IPS-15b (cell line): ENCODE data around the gene TRIP12.
A peak's percentile ranks its signal among the peaks of the same experiment; 100 is the strongest.
"Not testable (repeated sequence)": the region's sequence is repeated elsewhere in the genome, so short reads cannot be mapped to it uniquely, and the experiment has no call there.

Source experiments
- H3K27me3 ChIP-seq: one replicate; pipeline ENCODE4 v1.6.1; 2013; ENCODE audit warnings: low read length; ENCODE audit not compliant: control insufficient read depth, insufficient read depth
- H3K36me3 ChIP-seq: one replicate; pipeline ENCODE4 v1.6.1; 2013; ENCODE audit warnings: low read length; ENCODE audit not compliant: control insufficient read depth, insufficient read depth
- H3K4me1 ChIP-seq: one replicate; pipeline ENCODE4 v1.6.1; 2013; ENCODE audit warnings: mild to moderate bottlenecking, low read length; ENCODE audit not compliant: control insufficient read depth, insufficient read depth
- H3K4me3 ChIP-seq: one replicate; pipeline ENCODE4 v1.5.1; 2013; ENCODE audit warnings: low read depth, low read length
- H3K9ac ChIP-seq: one replicate; pipeline ENCODE4 v1.6.1; 2013; ENCODE audit warnings: low read depth, mild to moderate bottlenecking, low read length
- H3K9me3 ChIP-seq: one replicate; pipeline ENCODE4 v1.6.1; 2013; ENCODE audit warnings: mild to moderate bottlenecking, low read length; ENCODE audit not compliant: control insufficient read depth, insufficient read depth

The TRIP12 gene

DNA sequence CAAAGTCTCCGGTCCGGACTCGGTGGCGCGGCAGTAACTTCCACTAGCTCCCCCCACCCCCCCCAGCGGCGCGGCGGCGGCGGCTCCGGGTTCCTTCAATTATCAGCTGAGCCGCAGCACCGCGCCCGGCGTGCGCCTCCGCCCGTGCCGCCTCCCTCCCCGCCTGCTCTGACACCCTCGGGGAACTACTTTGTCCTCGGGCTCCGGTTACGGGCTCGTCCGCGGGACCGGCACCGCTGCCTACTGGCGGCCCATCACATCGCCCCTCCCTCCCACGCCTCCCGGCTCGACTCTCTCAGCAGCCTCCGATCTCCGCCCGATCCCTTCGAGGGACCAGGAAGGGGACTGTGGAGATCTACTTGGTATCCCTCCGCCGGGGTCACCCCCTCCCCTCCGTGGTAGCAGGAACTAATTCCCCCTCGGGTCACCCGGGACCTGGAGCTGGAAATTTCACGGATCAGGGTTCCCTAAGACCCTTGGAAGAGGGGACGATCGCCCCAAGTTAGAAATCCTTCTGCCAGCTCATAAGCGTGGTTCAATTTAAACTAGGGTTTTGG is at the start of gene TRIP12:
Gene TRIP12 (minus strand): TSS at position 118 of the 557 bp plus-strand sequence. CDS start 41,930 bp downstream, outside the sequence.
- Histone ChIP-seq H3K4me3 (peak within 1 kb of the TSS; percentile 92), H3K36me3 (no peaks in the 10 kb centered on the region), H3K4me1 (no peaks in the 10 kb centered on the region), H3K27me3 (no peaks in the 10 kb centered on the region), H3K9me3 (no peaks in the 10 kb centered on the region), H3K9ac (peak within 1 kb of the TSS; percentile 88)

GRCh38 chr2:229971298-229971790 is 49.5 kb upstream of the TRIP12 start:
- H3K9me3 ChIP-seq: no peaks in the 10 kb centered on the region
- H3K27me3 ChIP-seq: no peaks in the 10 kb centered on the region
- no peaks in the 10 kb centered on the region for H3K36me3 ChIP-seq
- H3K4me3 ChIP-seq: no peak overlapping the region
- no peak overlapping the region for H3K9ac ChIP-seq
- H3K4me1 ChIP-seq: no peaks in the 10 kb centered on the region

DNA sequence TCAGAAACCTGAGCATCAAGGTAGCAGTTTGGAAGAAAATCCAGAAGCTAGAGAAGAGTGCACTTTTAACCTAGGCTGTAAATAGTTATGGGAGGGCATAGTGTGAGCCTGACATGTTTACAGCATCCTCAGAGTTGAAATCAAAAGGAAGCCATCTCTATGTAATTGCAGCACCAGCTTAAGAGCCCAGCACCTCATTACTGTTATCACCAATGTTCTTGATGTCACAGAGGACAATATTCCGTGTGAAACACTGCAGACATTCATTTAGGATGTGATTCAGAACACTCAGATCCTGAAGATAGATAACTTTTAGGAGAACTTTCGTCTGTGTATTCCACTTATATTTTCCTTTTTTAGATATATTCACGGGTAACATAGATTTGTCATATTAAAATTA is 48.6 kb upstream of the TRIP12 start:
- Histone ChIP-seq H3K4me3 (no peak overlapping the region), H3K4me1 (no peaks in the 10 kb centered on the region), H3K9me3 (no peaks in the 10 kb centered on the region), H3K9ac (no peak overlapping the region), H3K36me3 (no peaks in the 10 kb centered on the region), H3K27me3 (no peaks in the 10 kb centered on the region)

- Histone ChIP-seq H3K9me3 (no peaks in the 10 kb centered on the region), H3K27me3 (no peaks in the 10 kb centered on the region), H3K36me3 (no peaks in the 10 kb centered on the region), H3K9ac (no peak overlapping the region), H3K4me1 (no peaks in the 10 kb centered on the region), H3K4me3 (no peak overlapping the region)
Observed at GRCh38 chr2:229969921-229970320, 48.1 kb upstream of the TRIP12 start.

GRCh38 chr2:229963596-229963995 is 41.8 kb upstream of the TRIP12 start:
- H3K9ac ChIP-seq, H3K36me3 ChIP-seq, H3K9me3 ChIP-seq, H3K4me3 ChIP-seq, H3K4me1 ChIP-seq, H3K27me3 ChIP-seq: not testable (repeated sequence)

- H3K4me3 ChIP-seq: no peak overlapping the region
- H3K36me3 ChIP-seq: no peaks in the 10 kb centered on the region
- no peak overlapping the region for H3K9ac ChIP-seq
- H3K9me3 ChIP-seq: no peaks in the 10 kb centered on the region
- H3K27me3 ChIP-seq: no peaks in the 10 kb centered on the region
- peaks cover 12% of the 10 kb centered on the region for H3K4me1 ChIP-seq
Observed at GRCh38 chr2:229956491-229956890, 34.7 kb upstream of the TRIP12 start.

GRCh38 chr2:229955663-229956062 is 33.9 kb upstream of the TRIP12 start:
- Histone ChIP-seq H3K4me1 (peaks cover 13% of the 10 kb centered on the region), H3K9ac (no peak overlapping the region), H3K9me3 (no peaks in the 10 kb centered on the region), H3K27me3 (no peaks in the 10 kb centered on the region), H3K36me3 (no peaks in the 10 kb centered on the region), H3K4me3 (no peak overlapping the region)

- no peaks in the 10 kb centered on the region for H3K36me3 ChIP-seq
- H3K9me3 ChIP-seq: no peaks in the 10 kb centered on the region
- H3K9ac ChIP-seq: no peak overlapping the region
- no peaks in the 10 kb centered on the region for H3K27me3 ChIP-seq
- peak overlapping the region; percentile 33 for H3K4me3 ChIP-seq
- peaks cover 13% of the 10 kb centered on the region for H3K4me1 ChIP-seq
Observed at GRCh38 chr2:229952256-229952835, 30.5 kb upstream of the TRIP12 start.

- Histone ChIP-seq H3K9ac (no peak overlapping the region), H3K36me3 (no peaks in the 10 kb centered on the region), H3K4me3 (no peak overlapping the region), H3K4me1 (peaks cover 10% of the 10 kb centered on the region), H3K9me3 (no peaks in the 10 kb centered on the region), H3K27me3 (no peaks in the 10 kb centered on the region)
Observed at GRCh38 chr2:229947544-229947943, 25.7 kb upstream of the TRIP12 start.

- no peak overlapping the region for H3K4me3 ChIP-seq
- H3K9me3 ChIP-seq: no peaks in the 10 kb centered on the region
- H3K27me3 ChIP-seq: no peaks in the 10 kb centered on the region
- H3K4me1 ChIP-seq: peaks cover 4% of the 10 kb centered on the region
- H3K9ac ChIP-seq: no peak overlapping the region
- H3K36me3 ChIP-seq: no peaks in the 10 kb centered on the region
Observed at GRCh38 chr2:229945975-229946374, 24.2 kb upstream of the TRIP12 start.

DNA sequence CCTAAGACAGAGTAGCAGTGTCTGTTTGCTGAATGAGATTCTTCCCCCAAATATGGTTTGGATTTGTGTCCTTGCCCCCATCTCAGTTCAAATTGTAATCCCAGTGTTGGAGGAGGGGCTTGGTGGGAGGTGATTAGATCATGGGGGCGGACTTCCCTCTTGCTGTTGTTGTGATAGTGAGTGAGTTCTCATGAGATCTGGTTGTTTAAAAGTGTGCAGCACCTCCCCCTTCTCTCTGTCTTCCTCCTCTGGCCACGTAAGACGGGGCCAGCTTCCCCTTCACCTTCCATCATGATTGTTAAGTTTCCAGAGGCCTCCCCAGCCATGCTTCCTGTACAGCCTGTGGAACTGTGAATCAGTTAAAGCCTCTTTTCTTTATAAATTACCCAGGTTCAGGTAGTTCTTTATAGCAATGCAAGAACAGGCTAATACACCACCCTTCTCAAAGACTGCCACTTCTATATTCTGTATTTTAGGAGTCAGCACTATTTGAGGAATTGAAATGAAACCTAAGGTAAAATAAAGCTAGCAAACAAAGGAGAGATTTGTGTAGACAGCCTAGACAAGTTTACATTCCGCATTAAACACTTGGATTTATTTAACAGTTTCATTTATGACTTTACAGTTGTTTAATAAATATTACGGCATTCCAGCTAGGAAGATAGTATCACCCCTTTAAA is 22.1 kb upstream of the TRIP12 start:
- H3K36me3 ChIP-seq: no peaks in the 10 kb centered on the region
- H3K4me1 ChIP-seq: peaks cover 4% of the 10 kb centered on the region
- H3K9me3 ChIP-seq: no peaks in the 10 kb centered on the region
- no peak overlapping the region for H3K4me3 ChIP-seq
- no peak overlapping the region for H3K9ac ChIP-seq
- H3K27me3 ChIP-seq: no peaks in the 10 kb centered on the region

GRCh38 chr2:229943171-229943570 is 21.4 kb upstream of the TRIP12 start:
- H3K4me3 ChIP-seq: no peak overlapping the region
- H3K9me3 ChIP-seq: no peaks in the 10 kb centered on the region
- peaks cover 4% of the 10 kb centered on the region for H3K4me1 ChIP-seq
- H3K9ac ChIP-seq: no peak overlapping the region
- no peaks in the 10 kb centered on the region for H3K27me3 ChIP-seq
- no peaks in the 10 kb centered on the region for H3K36me3 ChIP-seq
